NCI-H510A (cell line): ENCODE results near the gene LEF1.

Source experiments
- DNase-seq: peaks from one replicate; lab custom pipeline; 2025; lab: John Stamatoyannopoulos, UW

Gene LEF1

DNA sequence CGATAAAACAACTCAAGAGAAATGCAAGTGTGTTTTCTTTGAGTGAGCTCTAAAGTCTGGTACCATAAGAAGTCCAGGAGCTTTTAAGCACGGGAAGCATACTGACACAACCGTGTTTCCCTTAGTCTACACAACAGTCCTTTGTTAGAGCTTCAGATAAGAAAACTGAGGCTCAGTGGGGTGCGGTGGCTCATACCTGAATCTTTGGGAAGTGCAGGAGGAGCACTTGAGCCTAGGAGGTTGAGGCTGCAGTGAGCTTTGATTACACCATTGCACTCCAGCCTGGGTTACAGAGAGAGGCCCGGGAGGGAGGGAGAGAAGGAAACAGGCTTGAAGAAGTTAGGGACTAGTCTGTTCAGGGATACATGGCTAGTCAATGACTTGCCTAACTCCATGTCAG is 21.9 kb downstream of the LEF1 start:
- no peak for DNase-seq

DNA sequence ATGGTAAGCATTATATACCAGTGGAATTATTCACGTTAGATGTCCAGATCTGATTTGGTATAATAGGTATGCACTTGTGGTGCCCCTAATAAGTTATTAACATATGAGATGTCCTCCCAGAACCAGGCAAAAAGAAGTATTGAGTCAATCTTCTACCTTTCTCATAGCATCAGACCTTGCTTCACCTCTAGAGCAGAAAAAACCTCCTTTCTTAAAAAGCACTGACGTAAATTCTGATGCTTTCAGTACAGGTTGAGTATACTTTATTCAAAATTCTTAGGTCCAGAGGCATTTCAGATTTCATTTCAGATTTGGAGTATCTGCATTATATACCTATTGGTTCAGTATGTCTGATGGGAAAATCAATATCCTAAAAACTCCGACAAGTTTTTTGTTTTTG is 22.4 kb downstream of the LEF1 start:
- DNase-seq = no peak

DNA sequence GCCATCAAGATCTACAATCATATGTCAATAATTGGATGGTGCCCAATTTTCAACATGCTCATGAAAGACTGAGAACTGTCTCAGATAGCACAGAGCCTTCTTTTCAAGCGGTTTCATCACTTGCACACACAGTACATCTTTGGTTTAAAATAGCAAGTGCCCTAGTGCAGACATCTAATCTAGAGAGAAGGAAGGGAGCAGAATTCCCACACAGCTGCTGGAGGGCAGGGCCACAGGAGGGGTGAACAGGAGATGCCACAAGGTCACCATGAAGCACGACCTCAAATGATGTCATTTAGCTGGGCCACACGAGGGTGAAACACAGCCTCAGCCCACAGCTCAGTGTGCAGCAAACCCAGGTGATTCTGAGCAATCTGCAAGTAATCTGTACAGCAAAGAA is 24.3 kb downstream of the LEF1 start:
- DNase-seq = no peak

DNA sequence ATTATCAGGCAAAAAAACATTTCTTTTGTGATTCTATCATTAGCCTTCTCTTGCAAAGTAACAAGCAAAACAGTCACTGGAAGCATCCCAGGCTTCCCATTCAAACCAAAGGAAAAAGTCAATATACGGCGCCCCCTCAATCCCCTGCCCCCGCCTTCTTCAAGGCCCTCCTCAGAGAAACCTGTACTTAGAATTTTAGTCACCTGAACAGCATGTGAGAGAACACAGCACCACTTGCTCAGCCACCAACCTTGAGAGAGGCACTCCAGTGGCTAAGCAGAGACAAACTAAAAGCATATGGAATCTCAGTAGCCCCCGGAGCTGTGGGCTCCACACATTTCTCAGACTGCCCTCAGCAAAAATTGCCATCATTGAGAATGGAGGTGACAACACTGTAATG is 25.2 kb downstream of the LEF1 start:
- no peak for DNase-seq

DNA sequence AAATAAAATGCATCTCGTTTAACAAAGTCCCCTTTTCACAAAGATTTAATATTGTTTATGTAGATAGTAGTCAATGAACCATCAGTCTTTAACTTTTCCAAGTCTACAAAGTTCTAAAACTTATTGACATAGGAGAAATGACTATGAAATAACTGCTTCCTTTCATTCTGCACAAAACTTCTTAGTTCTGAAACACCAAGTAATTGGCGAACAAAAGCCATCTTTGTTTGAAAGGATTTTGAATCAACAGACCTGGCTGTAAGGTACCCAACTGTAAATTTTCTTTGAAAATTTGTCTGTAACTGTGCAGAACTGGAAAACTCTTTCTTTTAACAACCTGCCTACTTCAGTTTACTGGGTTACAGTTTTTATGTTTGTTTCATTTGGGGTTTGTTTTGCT is 25.9 kb downstream of the LEF1 start:
- no peak for DNase-seq

DNA sequence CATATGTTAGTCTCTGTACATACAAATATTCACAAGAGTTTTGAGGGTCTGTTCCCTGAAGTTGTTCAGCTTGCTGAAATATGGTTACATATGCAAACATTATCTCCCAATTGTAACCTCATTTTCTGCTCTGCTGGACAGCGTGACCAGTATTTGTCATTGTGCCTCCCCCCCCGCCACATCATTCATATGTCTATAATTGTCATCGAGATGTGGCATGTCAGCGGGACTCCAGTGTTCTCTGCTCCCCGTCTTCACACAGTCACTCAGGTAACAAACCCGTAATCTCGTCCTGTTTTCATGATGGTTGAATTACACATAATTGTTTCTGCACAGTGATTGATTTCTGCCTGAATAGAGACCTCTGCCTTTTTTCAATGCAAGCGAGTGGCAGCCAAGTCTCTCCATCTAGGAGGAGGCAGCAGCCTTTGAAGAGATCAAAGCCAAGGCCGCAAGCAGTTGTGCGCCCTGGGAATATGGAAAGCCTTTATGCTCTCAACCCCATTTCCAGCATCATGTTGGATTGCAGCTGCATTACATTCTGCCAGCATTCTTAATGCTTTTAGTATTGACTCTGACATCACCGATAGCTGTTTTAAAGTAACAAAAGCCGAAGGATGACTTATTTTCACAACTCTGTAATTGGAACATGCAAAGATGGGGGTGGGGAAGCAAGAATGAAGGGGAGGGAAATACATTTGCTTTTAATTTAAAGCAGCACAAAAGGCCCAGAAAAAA is 27.4 kb downstream of the LEF1 start:
- peak; percentile 10 for DNase-seq

DNA sequence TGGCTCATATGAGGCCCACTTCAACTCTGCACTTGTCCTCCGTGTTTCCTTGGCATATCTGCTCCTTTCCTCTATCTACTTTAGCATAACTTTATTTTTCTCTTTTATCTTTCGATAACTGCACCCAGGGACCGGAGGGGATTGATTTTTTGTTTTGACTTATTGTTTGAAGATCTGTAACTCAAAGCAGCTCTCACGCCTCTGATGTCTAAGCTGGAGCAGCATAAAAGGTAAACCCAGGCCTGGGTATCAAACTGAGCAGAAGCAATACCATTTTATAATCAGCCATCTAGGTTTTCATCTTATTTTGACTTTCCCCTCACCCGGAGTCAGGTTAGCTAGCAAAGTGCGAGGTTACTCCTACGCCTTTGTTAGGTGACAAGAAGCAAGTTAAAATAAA is 28.4 kb downstream of the LEF1 start:
- no peak for DNase-seq

DNA sequence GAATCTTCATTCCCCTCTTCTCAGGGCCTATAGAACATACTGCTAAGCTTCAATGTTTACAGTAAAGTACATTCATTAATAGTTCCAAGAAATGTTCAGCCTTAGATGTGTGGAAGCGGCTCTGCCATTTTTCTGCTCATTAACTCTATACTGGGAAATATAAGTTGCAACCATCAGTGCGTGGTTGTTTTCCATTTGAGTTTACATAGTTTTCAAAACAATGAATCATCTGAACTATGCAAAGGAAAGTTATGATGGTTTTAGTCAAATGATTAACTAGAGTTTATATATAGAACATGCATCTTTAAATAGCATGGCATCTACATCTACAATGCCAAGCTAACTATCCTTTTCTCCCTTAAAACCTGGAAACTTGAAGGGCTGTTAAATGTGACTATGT is 29.6 kb downstream of the LEF1 start:
- no peak for DNase-seq

DNA sequence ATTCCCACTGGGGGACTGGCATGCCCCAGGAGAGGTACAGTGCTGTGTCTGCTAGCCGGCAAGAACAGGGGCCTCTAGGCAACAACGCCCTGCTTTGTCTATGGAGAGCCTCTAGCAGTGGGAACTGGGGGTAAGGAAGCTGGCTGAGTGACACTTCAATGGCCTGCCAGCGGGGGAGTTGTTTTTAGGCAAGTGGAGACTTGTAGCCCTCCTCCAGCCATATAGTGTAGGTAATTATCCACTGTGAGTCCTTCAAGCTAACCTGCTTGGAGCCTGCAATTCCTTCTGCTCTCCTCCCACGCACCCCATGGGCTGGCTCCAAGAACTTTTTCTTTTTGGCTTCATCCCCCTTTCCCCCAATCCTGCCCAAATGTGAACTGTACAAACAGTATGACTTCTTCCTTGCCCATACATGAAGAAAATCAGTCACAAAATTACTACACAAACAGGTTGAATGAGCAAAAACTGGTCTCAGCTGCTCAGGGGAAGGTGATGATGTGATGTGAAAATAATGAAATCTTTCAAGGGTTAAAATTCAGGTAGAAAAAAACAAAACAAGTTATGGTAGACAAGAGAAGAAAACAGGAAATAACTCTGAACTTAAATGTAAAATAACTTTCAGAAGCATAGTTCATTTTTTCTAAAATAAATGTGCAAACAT is 33.1 kb downstream of the LEF1 start:
- DNase-seq = peak; percentile 59

DNA sequence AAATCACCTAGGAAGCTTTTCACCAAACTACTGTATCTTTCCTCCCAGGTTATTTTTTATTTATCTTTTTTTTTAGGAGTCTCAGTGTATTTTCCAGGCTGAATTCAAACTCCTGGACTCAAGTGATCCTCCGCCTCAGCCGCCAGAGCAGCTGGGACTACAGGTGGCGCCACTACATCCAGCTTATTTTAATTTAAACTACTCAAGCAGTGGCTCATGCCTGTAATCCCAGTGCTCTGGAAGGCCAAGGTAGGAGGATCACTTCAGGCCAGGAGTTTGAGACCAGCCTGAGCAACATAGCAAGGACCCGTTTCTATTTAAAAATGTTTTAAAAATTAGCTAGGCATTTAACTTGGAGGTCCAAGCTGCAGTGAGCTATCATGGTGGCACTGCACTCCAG is 37.8 kb downstream of the LEF1 start:
- no peak for DNase-seq

DNA sequence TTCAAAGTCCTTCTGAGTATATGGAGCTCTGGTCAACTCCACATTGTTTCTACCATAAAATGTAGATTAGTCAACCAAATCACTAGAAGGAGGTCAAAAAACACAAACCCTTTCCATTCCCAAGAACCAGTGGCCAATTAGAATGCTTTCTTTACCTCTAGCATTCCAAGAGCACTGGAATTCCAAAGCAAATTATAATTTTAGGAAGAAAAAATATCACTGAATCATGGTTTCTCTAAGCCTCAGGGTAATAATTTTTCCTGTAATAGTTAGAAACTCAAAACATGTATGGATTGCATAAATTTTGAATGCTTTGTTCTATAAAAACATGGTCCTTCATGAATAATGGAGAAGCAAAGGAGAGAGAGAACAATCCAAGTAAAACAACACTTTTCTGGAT is 39.5 kb downstream of the LEF1 start:
- no peak for DNase-seq

DNA sequence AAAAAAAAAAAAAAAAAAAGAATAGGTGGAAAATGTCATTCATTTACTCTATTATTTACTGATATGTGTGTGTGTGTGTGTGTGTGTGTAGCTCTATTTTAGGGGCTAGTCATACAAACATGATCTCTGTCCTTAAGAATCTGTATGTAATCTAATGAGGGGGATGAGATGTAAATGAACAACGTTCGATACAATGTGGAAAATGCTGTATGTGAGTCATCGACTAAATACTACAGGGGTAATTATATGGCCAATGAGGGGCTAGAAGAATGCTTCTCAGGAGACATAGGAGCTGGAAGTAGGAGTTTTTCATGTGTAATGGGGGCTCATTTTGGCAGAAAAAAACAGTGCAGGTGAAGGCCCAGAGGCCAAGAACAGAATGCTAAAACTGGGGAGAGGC is 41.9 kb downstream of the LEF1 start:
- no peak for DNase-seq

DNA sequence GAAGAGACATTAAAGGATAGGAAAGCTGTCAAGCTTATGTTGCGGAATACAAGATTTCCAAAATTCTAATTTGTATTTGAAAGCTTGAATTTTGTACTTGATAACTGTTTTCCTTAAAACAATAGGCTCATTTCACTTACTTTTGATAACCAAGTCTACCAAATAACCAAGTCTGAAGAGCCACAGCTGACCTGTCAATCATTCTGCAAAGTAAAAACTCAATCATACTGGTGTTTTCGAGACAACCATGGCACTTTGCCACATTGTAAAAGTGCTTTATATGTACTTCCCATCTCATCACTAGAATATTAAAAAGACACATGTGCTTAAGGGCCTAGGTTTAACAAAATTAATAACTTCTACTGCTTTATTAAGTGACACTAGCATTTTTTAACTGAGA is 47.9 kb downstream of the LEF1 start:
- DNase-seq = no peak

DNA sequence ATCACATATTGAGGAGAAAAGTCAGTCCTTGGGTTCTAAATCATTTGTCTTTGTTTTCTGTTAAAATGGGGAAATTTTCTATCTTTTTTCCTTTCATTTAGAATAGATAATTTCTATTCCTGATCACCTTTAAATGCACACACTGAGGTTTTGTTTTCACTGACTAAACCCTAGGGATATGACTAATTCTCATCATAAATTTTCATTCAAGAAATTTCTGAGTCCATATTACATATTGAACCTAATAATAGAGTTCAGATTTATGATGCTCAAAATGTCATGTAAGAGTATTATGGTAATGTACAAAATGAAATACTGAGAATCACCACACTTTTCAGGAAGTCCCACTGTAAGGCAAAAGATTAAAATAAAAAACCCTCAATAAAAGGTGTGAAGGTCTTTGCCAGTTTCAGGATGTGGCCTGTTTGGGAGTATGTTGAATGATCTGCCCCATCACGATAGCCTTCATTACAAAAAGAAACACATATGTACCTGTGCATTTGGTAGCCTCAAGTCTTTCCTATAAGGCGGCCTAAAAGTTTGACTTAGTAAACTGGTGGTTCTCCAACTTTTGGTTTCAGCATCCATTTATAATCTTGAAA is 49.4 kb downstream of the LEF1 start:
- DNase-seq = no peak

DNA sequence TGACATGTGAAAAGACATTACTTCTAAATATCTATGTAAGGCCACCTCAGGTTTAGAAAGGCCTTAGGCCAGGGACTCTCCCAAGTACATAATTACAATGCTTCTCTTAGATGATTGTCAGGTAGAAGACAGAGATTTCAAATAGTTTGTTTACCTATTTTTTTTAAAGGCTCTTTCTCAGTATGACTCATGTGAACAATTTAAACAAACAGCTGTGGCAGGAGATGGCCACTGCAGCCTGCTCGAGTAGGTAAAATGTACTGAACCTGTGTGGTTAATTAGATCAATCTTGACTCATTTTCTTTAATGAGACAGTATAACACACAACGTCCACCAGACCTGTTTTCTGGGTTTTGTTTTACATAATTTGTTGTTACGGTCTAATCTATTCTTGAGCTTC is 50.2 kb downstream of the LEF1 start:
- no peak for DNase-seq

DNA sequence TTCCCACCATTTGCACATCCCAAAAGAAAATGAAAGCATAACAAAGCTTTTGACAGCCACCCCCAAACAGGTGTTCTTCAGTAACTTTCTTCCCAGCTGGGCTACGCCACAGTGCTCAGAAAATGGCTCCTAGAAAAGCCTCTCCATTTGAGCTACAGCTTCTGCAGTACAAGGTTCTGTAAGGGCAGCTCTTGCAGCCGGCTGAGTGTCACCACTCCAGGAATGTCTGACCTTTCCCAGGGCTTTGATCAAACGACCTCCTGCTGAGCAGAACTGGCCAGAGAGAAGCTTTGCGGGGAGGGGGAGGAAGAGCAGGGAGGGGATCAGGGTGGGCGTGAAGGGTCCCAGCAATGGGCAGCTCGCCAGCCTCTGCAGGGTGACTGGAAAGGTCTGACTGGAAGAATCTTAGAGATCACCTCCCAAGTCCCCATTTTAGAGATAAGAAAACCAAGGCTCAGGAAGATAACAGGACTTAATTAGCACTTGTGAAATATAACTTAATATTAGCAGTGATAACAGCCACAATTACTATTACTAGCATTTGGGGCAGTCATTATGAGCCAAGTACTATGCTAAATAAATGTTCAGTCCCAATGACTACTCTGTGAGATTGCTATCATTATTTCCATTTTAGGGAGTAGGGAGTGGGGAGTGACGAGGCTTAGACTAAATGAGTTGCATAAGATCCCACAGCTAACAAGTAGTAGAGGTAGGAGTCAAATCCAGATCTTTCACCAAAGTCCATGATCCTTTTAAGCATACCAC is 51.1 kb downstream of the LEF1 start:
- no peak for DNase-seq

DNA sequence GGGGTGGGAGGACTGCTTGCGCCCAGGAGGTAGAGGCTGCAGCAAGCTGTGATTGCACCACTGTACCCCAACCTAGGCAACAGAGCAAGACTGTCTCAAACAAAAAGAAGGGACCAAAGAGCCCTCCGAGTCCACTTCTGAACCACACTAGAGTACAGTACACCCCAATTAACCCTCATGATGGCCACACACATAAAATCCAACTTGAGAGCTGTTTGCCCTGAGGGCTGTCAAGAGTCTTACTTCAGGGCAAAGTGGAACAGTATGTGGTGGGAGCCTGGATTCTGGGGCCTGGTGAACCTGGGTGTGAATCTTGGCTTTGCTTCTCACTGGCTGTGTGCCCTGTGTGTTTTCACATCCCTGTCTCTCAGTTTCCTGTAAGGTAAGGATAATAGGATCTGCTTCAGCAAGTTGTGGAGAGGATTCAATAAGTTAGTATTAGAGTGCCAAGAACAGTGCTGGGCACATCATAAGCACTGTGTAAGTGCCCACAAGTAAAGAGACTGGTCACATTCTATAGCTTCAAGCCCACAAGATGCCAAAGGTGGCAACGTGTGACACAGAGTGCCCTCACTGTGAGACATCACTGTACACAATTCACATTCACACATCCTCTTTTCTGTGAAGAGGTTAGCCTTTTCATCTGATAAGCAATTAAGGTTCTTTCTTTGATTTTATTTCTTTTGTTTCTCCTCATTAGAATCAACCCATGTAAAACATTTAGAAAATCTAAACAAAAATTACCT is 52.1 kb downstream of the LEF1 start:
- no peak for DNase-seq

DNA sequence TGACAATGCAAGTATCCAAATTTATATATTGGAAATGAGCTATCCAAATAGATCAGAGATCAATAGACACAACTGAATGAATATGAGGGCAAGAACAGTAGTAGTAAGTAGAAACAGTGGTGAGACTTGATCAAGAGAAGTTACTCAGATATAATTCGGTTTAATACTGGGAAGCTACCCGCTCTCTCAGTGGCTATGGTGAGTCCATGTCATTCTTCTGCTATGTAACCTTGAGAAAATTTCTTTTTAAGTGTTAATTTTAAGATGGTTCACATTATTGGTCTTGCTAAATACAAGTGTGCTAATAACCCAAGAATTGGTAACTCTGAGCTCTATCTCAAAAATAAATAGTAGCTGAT is 53.6 kb downstream of the LEF1 start:
- DNase-seq = no peak

DNA sequence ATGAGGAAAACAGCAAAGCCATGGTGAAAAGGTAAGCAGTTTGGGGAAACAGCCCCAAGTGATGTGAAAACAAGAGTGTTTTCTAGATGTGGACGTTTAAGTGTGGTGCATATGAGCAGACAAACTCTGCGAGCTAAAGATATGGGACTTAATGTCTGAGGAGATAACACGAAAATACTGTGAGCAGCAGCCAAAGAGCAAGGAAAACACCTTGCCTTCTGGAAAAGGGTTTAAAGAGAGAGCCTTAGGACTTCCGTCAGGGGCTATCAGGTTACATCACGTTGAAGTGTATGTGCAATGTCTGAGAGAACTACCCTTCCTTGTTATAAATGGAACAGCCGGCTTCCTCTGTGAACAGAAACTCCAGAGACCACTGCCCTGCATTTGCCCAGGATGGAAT is 54.2 kb downstream of the LEF1 start:
- DNase-seq = peak; percentile 26

DNA sequence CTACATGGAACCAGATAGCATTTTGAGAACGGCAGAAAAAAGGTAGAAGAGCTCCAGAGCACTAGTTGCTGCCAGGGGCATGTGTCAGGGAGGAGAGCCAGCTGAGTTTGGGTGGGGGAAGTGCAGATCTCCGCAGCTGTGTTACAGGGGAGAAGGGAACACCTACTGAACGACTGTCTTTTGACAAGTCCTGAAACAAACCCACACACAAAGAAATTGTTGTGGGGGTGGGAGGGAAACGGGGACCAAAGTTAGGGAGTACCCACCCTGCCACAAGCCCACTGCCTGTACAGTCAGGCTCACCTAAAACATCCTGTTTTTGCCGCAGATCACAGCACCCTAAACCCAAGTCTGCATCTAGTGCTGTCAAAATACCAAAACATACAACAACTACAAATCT is 55.5 kb downstream of the LEF1 start:
- DNase-seq = no peak

DNA sequence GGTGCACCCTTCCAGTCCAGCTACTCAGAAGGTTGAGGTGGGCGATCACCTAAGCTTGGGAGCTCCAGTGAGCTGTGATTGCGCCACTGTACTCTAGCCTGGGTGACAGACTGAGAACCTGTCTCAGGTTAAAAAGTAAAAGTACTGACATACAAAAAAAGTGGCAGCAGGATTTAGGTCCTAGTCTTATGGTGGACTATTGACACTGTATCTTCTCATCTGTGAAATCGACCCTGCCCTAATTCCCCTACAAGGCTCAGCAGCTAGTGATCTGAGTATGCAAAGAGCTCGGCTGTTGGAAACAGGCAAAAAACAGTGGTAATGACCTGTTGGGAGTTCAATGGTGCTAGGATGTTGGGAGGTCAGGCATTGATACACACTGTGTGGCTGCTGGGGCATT is 57.0 kb downstream of the LEF1 start:
- no peak for DNase-seq

DNA sequence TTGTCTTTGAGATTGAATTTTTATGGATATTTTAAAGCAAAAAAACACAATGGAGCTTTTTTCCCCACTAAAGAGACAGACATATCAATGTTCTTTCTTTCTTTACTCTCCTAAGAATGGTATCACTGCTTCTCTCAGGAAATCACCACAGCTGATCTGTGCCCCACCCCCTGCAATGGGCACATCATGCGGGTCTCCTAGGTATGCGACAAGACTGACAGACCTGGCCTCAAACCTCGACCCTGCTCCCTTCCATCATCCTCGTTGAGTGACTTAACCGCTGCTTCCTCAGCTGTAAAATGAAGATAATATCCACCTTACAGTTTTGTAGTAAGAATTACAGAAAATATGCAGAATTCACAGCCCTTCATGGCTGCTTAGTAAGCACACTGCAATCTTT is 58.3 kb downstream of the LEF1 start:
- DNase-seq = no peak
